Measurements from ENCODE around the gene KIAA1586. TPM values are rescaled to one million over a fixed set of nuclear protein-coding genes. Genes with fewer than 3 reads are reported as not detected.

Gene KIAA1586
- total RNA-seq, 1 experiment from 2014 or later, result 21.2 TPM

- H3K4me3 ChIP-seq (ENCODE audit: low read depth in 2 of 2, low read length in 2 of 2), result no peak overlapping the region
- H3K36me3 ChIP-seq (ENCODE audit: control insufficient read depth, insufficient read depth, low read length), result no peaks in the 10 kb centered on the region
- H3K27me3 ChIP-seq (ENCODE audit: control insufficient read depth, insufficient read depth, low read length), result no peaks in the 10 kb centered on the region
- H3K27ac ChIP-seq (ENCODE audit: low read length), result no peak overlapping the region
- in situ Hi-C loops (cut with HindIII; ENCODE audit: low pct_unique_long_range_greater_than_20kb, low sequenced_read_pairs), result no loop called here
- ATAC-seq (no peak), DNase-seq (ENCODE audit: low read depth, low spot score) (no peak)
- no peaks in the 10 kb centered on the region for H3K4me1 ChIP-seq (ENCODE audit: control insufficient read depth, insufficient read depth, low read length)
- BruUV-seq (replicated peaks), result no TSS peak
- ChIA-PET CTCF (no interaction called here), POLR2A (interaction anchor here (0.6 kb wide), 1 partner anchor 27 kb away, joined by 4 read pairs; no protein-coding TSS in a partner anchor)
- no peaks in the 10 kb centered on the region for H3K9me3 ChIP-seq (ENCODE audit: control insufficient read depth, insufficient read depth, low read depth, low read length)
- intact Hi-C loops (cut with micrococcal nuclease; ENCODE audit: unreplicated experiment), result no loop called here
- no peak for TF ChIP-seq REST (IDR thresholded peaks at IDR 0.05; ENCODE audit: insufficient read depth in 1 of 2, low read depth in 2 of 2, low read length in 1 of 2)
- TF ChIP-seq TCF7L2 (IDR thresholded peaks at IDR 0.05; ENCODE audit: low read depth, low read length), result no peak
Measured at GRCh38 chr6:57069228-57069627, 22.7 kb downstream of the KIAA1586 start.

GRCh38 chr6:57069920-57070331, 23.4 kb downstream of the KIAA1586 start:
- no TSS peak for BruUV-seq (replicated peaks)
- ChIA-PET POLR2A (interaction anchor here (0.6 kb wide), 1 partner anchor 26 kb away, joined by 4 read pairs; no protein-coding TSS in a partner anchor), CTCF (no interaction called here)
- ATAC-seq (no peak), DNase-seq (ENCODE audit: low read depth, low spot score) (no peak)
- no peaks in the 10 kb centered on the region for H3K27me3 ChIP-seq (ENCODE audit: control insufficient read depth, insufficient read depth, low read length)
- intact Hi-C loops (cut with micrococcal nuclease; ENCODE audit: unreplicated experiment), result no loop called here
- H3K27ac ChIP-seq (ENCODE audit: low read length), result no peak overlapping the region
- H3K9me3 ChIP-seq (ENCODE audit: control insufficient read depth, insufficient read depth, low read depth, low read length), result no peaks in the 10 kb centered on the region
- TF ChIP-seq POLR2AphosphoS5 (IDR thresholded peaks at IDR 0.05; ENCODE audit: low read depth, low read length), result no peak
- H3K4me1 ChIP-seq (ENCODE audit: control insufficient read depth, insufficient read depth, low read length), result no peaks in the 10 kb centered on the region
- in situ Hi-C loops (cut with HindIII; ENCODE audit: low pct_unique_long_range_greater_than_20kb, low sequenced_read_pairs), result no loop called here
- H3K36me3 ChIP-seq (ENCODE audit: control insufficient read depth, insufficient read depth, low read length), result no peaks in the 10 kb centered on the region
- no peak overlapping the region for H3K4me3 ChIP-seq (ENCODE audit: low read depth in 2 of 2, low read length in 2 of 2)

- ChIA-PET CTCF (no interaction called here), POLR2A (no interaction called here)
- no peaks in the 10 kb centered on the region for H3K27me3 ChIP-seq (ENCODE audit: control insufficient read depth, insufficient read depth, low read length)
- no peak for ATAC-seq
- no TSS peak for BruUV-seq (replicated peaks)
- no peaks in the 10 kb centered on the region for H3K4me1 ChIP-seq (ENCODE audit: control insufficient read depth, insufficient read depth, low read length)
- intact Hi-C loops (cut with micrococcal nuclease; ENCODE audit: unreplicated experiment), result no loop called here
- H3K36me3 ChIP-seq (ENCODE audit: control insufficient read depth, insufficient read depth, low read length), result no peaks in the 10 kb centered on the region
- no peak for TF ChIP-seq REST (IDR thresholded peaks at IDR 0.05; ENCODE audit: insufficient read depth in 1 of 2, low read depth in 2 of 2, low read length in 1 of 2)
- TF ChIP-seq POLR2AphosphoS5 (IDR thresholded peaks at IDR 0.05; ENCODE audit: low read depth, low read length), result no peak
- TF ChIP-seq TCF7L2 (IDR thresholded peaks at IDR 0.05; ENCODE audit: low read depth, low read length), result no peak
- no peak for TF ChIP-seq CTCF (IDR thresholded peaks at IDR 0.05)
- TF ChIP-seq SIN3A (IDR thresholded peaks at IDR 0.05; ENCODE audit: borderline replicate concordance, insufficient read depth, low read depth, low read length), result no peak
- no peak for DNase-seq (ENCODE audit: low read depth, low spot score)
- H3K27ac ChIP-seq (ENCODE audit: low read length), result no peak overlapping the region
- in situ Hi-C loops (cut with HindIII; ENCODE audit: low pct_unique_long_range_greater_than_20kb, low sequenced_read_pairs), result no loop called here
- no peak overlapping the region for H3K4me3 ChIP-seq (ENCODE audit: low read depth in 2 of 2, low read length in 2 of 2)
- no peaks in the 10 kb centered on the region for H3K9me3 ChIP-seq (ENCODE audit: control insufficient read depth, insufficient read depth, low read depth, low read length)
Measured at GRCh38 chr6:57072108-57072507, 25.6 kb downstream of the KIAA1586 start.

All from Panc1 (cell line).